Endothelial cell of umbilical vein (primary cell): Measurements from ENCODE around the gene FAM3B. TPM values are rescaled to one million over a fixed set of nuclear protein-coding genes. Genes with fewer than 3 reads are reported as not detected.

ENCODE experiments used
- BruUV-seq: library from RNA; stranded (reverse); fragments of 400-500 nt; replicated peaks from 2 replicates; lab custom pipeline; 2021; lab: Mats Ljungman, UMichigan
- CTCF ChIA-PET: fragments of 300-600, 350-600 bp; sonication (Branson Sonifier 250); formaldehyde crosslinking; loops from one replicate; lab custom pipeline; 2021; ENCODE audit warnings: antibody characterized with exemption, inconsistent platforms; lab: Charles Lee
- POLR2A ChIA-PET: fragments of 300-600, 350-600 bp; sonication (Branson Sonifier 250); formaldehyde crosslinking; loops from one replicate; lab custom pipeline; 2021; ENCODE audit warnings: antibody characterized with exemption, inconsistent platforms; lab: Charles Lee
- DNase-seq: peaks from one replicate; pipeline ENCODE4 v3.0.0-alpha.2; 2011; ENCODE audit warnings: low read depth, low spot score
- FAIRE-seq: peaks from 2 replicates; lab custom pipeline; 2011; peaks lifted over from hg19 to GRCh38; lab: Jason Lieb, UNC
- H2AFZ ChIP-seq: 2 replicates; pipeline ENCODE4 v1.6.0; 2012; ENCODE audit warnings: low read depth, low read length, control low read depth, inconsistent platforms
- H3K27ac ChIP-seq: 2 replicates; pipeline ENCODE4 v1.5.1; 2011; ENCODE audit warnings: low read depth, mild to moderate bottlenecking, control low read depth, low read length, moderate library complexity; ENCODE audit not compliant: insufficient read depth
- H3K27me3 ChIP-seq, 2 experiments: 2 replicates each; pipeline versions ENCODE4 v1.6.0 to v1.6.1; 2011; ENCODE audit warnings: low read length in 2 of 2, mixed read lengths in 1 of 2; ENCODE audit not compliant: control insufficient read depth in 2 of 2, insufficient read depth in 2 of 2
- H3K36me3 ChIP-seq, 2 experiments: 2 replicates in 1 of 2; 3 replicates in 1 of 2; pipeline ENCODE4 v1.5.1; 2011; ENCODE audit warnings: low read length in 2 of 2, mild to moderate bottlenecking in 1 of 2, moderate library complexity in 1 of 2; ENCODE audit not compliant: control insufficient read depth in 2 of 2, insufficient read depth in 2 of 2; ENCODE audit errors: extremely low read depth in 1 of 2
- H3K4me1 ChIP-seq: 3 replicates; pipeline ENCODE4 v1.5.1; 2011; ENCODE audit warnings: mild to moderate bottlenecking, low read length; ENCODE audit not compliant: control insufficient read depth, insufficient read depth; ENCODE audit errors: extremely low read depth
- H3K4me2 ChIP-seq: 2 replicates; pipeline ENCODE4 v1.6.1; 2011; ENCODE audit warnings: low read length, control low read depth, mixed read lengths; ENCODE audit not compliant: insufficient read depth
- H3K4me3 ChIP-seq, 3 experiments: fragments of 200-600 bp in 1 of 3; sonication (generic), shearing (Covaris generic) in 1 of 3; replicated peaks in 1 of 3; 2 replicates each; pipeline ENCODE4 v1.5.1; 2011 to 2016; ENCODE audit warnings: control low read depth in 3 of 3, low read length in 3 of 3, mild to moderate bottlenecking in 2 of 3, inconsistent platforms in 1 of 3, low read depth in 1 of 3, moderate library complexity in 1 of 3; ENCODE audit not compliant: insufficient read depth in 1 of 3
- H3K79me2 ChIP-seq: 2 replicates; pipeline ENCODE4 v1.6.0; 2012; ENCODE audit warnings: low read length, inconsistent platforms; ENCODE audit not compliant: control insufficient read depth, insufficient read depth
- H3K9ac ChIP-seq: replicated peaks from 2 replicates; pipeline ENCODE3; 2011; ENCODE audit warnings: low read length, control low read depth; ENCODE audit not compliant: insufficient read depth; ENCODE audit errors: extremely low read depth
- H3K9me1 ChIP-seq: replicated peaks from 3 replicates; pipeline ENCODE4 v1.6.0; 2011; ENCODE audit warnings: mild to moderate bottlenecking, low read length; ENCODE audit not compliant: control insufficient read depth, insufficient read depth; ENCODE audit errors: extremely low read depth
- H3K9me3 ChIP-seq: replicated peaks from 2 replicates; pipeline ENCODE4 v1.5.1; 2012; ENCODE audit warnings: low read length, inconsistent platforms; ENCODE audit not compliant: control insufficient read depth, insufficient read depth
- H4K20me1 ChIP-seq: replicated peaks from 2 replicates; pipeline ENCODE3; 2011; ENCODE audit warnings: mild to moderate bottlenecking, low read length; ENCODE audit not compliant: control insufficient read depth, insufficient read depth; ENCODE audit errors: extremely low read depth
- EZH2 ChIP-seq: IDR thresholded peaks from 2 replicates; pipeline ENCODE4 v1.6.1; 2012; ENCODE audit warnings: borderline replicate concordance, low read depth, mild to moderate bottlenecking, moderate library complexity, low read length, inconsistent platforms; ENCODE audit not compliant: severe bottlenecking
- FOS ChIP-seq: IDR thresholded peaks from 2 replicates; pipeline ENCODE4 v1.6.1; 2011; ENCODE audit warnings: mild to moderate bottlenecking, low read length, moderate library complexity, borderline replicate concordance; ENCODE audit not compliant: insufficient read depth
- GATA2 ChIP-seq: IDR thresholded peaks from 2 replicates; pipeline ENCODE4 v1.7.0; 2011; ENCODE audit warnings: low read depth, mild to moderate bottlenecking, moderate library complexity, mixed read lengths, low read length; ENCODE audit not compliant: insufficient read length, insufficient read depth
- JUN ChIP-seq: IDR thresholded peaks from 2 replicates; pipeline ENCODE4 v1.6.1; 2011; ENCODE audit warnings: borderline replicate concordance, low read depth; ENCODE audit not compliant: insufficient read length, insufficient read depth
- MYC ChIP-seq: IDR thresholded peaks from one replicate; pipeline ENCODE4 v1.6.1; 2011; ENCODE audit warnings: mild to moderate bottlenecking, low read depth, low read length
- POLR2A ChIP-seq: IDR thresholded peaks from 2 replicates; pipeline ENCODE4 v1.6.1; 2012; ENCODE audit warnings: low read depth, mild to moderate bottlenecking, control low read depth, low read length
- POLR2AphosphoS5 ChIP-seq: IDR thresholded peaks from 2 replicates; pipeline ENCODE4 v1.6.1; 2012; ENCODE audit warnings: low read depth, mild to moderate bottlenecking, control low read depth, low read length, moderate library complexity; ENCODE audit not compliant: insufficient read depth
- dilution Hi-C: fragments of 300-500 bp; cut with MboI; formaldehyde crosslinking; loops from one replicate; pipeline ENCODE4 v1.15.0; 2019; ENCODE audit warnings: low sequenced_read_pairs; ENCODE audit not compliant: extremely low pct_ligation_motif_present
- intact Hi-C: fragments of 100-400 bp; cut with micrococcal nuclease; formaldehyde crosslinking; loops from one replicate; pipeline ENCODE4 v1.10.0; 2022
- polyA plus RNA-seq, 4 experiments: library from polyadenylated mRNA; depleted of rRNA in 3 of 4; stranded (reverse) in 3 of 4; unstranded in 1 of 4; fragments of >200 nt; gene quantifications; 2 replicates each; pipeline versions ENCODE4 v1.2.1 to v1.2.3, GENCODE V29; 2011 to 2012; ENCODE audit warnings: missing spikeins in 1 of 4
- total RNA-seq: library from RNA; stranded (reverse); gene quantifications from 2 replicates; pipeline ENCODE4 v1.2.3, GENCODE V29; 2021
- TF ChIP-seq, protein P1 (sequence below): IDR thresholded peaks from 2 replicates; pipeline ENCODE4 v1.6.1; 2011; ENCODE audit not compliant: insufficient read depth, insufficient read length
- TF ChIP-seq, protein P2 (sequence below), 2 donors: IDR thresholded peaks; 1 replicate in 1 of 2; 2 replicates in 1 of 2; pipeline ENCODE4 v1.5.1; 2011; ENCODE audit warnings: low read length in 2 of 2, mild to moderate bottlenecking in 2 of 2, moderate library complexity in 2 of 2, control low read depth in 1 of 2, inconsistent platforms in 1 of 2, low read depth in 1 of 2; ENCODE audit not compliant: insufficient read depth in 1 of 2; ENCODE audit errors: extremely low read depth in 1 of 2

Gene FAM3B
- total and polyA plus RNA-seq, 2 donors (not counting 3 experiments of a cell fraction or from before 2014, with no cell fraction given), result not detected

DNA sequence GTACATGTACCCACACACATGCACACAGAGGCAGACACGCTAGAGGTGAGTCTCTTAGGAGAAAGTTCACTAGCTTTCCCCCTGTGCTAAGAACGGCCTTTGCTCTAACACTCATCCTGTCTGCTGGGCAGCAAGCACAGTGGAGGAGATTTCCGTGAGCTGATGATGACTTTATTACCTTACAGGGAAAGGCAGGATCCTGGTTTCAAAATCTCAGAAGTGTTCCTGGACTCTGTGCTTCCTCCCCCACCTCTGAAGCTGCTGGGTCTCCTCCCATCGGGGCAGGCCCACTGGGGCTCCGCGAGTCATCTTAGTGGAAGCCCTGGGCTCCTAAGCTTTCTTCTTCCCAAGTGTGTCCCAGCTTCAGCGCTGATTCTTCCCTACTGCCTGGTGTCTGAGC, 2.7 kb downstream of the FAM3B start:
- no TSS peak for BruUV-seq
- no peaks in the 10 kb centered on the region for H3K9me3 ChIP-seq

More for the DNA sequence above, 2.7 kb downstream of the FAM3B start:
- Histone ChIP-seq H3K36me3 (no peaks in the 10 kb centered on the region), H4K20me1 (no peaks in the 10 kb centered on the region), H3K27ac (no peak overlapping the region), H2AFZ (no peak overlapping the region), H3K9me1 (no peaks in the 10 kb centered on the region), H3K4me3 (no peak overlapping the region), H3K4me1 (no peaks in the 10 kb centered on the region), H3K79me2 (no peaks in the 10 kb centered on the region), H3K9ac (no peak overlapping the region), H3K27me3 (peaks cover 13 to 29% of the 10 kb centered on the region in 2 experiments), H3K4me2 (no peak overlapping the region)
- dilution Hi-C loops (no loop called here), intact Hi-C loops (no loop called here)
- ChIA-PET POLR2A (no interaction called here), CTCF (interaction anchor here (2.6 kb wide), 1 partner anchor 36 kb away, joined by 10 read pairs; no protein-coding TSS in a partner anchor)
- FAIRE-seq, result no peak
- TF ChIP-seq JUN (no peak), POLR2A (no peak), EZH2 (no peak), POLR2AphosphoS5 (no peak), FOS (no peak), GATA2 (no peak), MYC (no peak)
- TF ChIP-seq, protein P1, sequence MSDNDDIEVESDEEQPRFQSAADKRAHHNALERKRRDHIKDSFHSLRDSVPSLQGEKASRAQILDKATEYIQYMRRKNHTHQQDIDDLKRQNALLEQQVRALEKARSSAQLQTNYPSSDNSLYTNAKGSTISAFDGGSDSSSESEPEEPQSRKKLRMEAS, result no peak
- TF ChIP-seq, protein P2, sequence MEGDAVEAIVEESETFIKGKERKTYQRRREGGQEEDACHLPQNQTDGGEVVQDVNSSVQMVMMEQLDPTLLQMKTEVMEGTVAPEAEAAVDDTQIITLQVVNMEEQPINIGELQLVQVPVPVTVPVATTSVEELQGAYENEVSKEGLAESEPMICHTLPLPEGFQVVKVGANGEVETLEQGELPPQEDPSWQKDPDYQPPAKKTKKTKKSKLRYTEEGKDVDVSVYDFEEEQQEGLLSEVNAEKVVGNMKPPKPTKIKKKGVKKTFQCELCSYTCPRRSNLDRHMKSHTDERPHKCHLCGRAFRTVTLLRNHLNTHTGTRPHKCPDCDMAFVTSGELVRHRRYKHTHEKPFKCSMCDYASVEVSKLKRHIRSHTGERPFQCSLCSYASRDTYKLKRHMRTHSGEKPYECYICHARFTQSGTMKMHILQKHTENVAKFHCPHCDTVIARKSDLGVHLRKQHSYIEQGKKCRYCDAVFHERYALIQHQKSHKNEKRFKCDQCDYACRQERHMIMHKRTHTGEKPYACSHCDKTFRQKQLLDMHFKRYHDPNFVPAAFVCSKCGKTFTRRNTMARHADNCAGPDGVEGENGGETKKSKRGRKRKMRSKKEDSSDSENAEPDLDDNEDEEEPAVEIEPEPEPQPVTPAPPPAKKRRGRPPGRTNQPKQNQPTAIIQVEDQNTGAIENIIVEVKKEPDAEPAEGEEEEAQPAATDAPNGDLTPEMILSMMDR (IDR thresholded peaks at IDR 0.05; ENCODE audit: extremely low read depth in 1 of 2, insufficient read depth in 1 of 2, low read depth in 1 of 2, low read length in 2 of 2), result no peak
- no peak for DNase-seq
